Measurements from ENCODE around the gene PGR.

DNA sequence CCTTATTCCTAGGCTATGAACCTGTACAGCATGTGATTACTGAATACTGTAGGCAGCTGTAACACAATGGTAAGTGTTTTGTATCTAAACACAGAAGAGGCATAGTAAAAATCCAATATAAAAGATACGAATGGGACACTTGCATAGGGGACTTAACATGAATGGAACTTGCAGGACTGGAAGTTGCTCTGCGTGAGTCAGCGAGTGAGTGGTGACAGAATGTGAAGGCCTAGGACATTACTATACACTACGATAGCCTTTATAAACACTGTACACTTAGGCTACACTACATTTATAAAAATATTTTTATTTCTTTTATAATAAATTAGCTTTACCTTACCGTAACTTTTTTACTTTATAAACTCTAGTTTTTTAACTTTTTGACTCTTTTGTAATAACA lies 81.1 kb downstream of the PGR start:
- TF ChIP-seq, protein P1, sequence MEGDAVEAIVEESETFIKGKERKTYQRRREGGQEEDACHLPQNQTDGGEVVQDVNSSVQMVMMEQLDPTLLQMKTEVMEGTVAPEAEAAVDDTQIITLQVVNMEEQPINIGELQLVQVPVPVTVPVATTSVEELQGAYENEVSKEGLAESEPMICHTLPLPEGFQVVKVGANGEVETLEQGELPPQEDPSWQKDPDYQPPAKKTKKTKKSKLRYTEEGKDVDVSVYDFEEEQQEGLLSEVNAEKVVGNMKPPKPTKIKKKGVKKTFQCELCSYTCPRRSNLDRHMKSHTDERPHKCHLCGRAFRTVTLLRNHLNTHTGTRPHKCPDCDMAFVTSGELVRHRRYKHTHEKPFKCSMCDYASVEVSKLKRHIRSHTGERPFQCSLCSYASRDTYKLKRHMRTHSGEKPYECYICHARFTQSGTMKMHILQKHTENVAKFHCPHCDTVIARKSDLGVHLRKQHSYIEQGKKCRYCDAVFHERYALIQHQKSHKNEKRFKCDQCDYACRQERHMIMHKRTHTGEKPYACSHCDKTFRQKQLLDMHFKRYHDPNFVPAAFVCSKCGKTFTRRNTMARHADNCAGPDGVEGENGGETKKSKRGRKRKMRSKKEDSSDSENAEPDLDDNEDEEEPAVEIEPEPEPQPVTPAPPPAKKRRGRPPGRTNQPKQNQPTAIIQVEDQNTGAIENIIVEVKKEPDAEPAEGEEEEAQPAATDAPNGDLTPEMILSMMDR (IDR thresholded peaks at IDR 0.05): no peak
- no peak for TF ChIP-seq POLR2A (IDR thresholded peaks at IDR 0.05)
